Cardiac muscle cell (in vitro differentiated cells and primary cell): Measurements from ENCODE around the gene FAM221B. TPM values are rescaled to one million over a fixed set of nuclear protein-coding genes. Genes with fewer than 3 reads are reported as not detected.
A peak's percentile ranks its signal among the peaks of the same experiment; 100 is the strongest.

Experiments used
- DNase-seq, 2 donors: peaks; one replicate each; pipeline versions ENCODE4 v3.0.0 to v3.0.0-alpha.2; 2010 to 2017; ENCODE audit warnings: low read depth in 1 of 2, low spot score in 1 of 2
- H3K27ac ChIP-seq: fragments of 200-600 bp; sonication (generic); 2 replicates; pipeline ENCODE4 v1.5.1; 2016
- H3K27me3 ChIP-seq: fragments of 200-600 bp; sonication (generic); 2 replicates; pipeline ENCODE4 v1.6.0; 2016; ENCODE audit warnings: control low read depth
- H3K36me3 ChIP-seq: fragments of 200-600 bp; sonication (generic); 2 replicates; pipeline ENCODE4 v1.5.1; 2016; ENCODE audit warnings: control low read depth
- H3K4me1 ChIP-seq: fragments of 200-600 bp; sonication (generic); 2 replicates; pipeline ENCODE4 v1.8.1; 2017; ENCODE audit warnings: low read depth, mild to moderate bottlenecking, mixed run types
- H3K4me3 ChIP-seq: fragments of 200-600 bp; sonication (generic); 2 replicates; pipeline ENCODE4 v1.5.1; 2016; ENCODE audit warnings: mild to moderate bottlenecking
- H3K9me3 ChIP-seq: fragments of 200-600 bp; sonication (generic); 2 replicates; pipeline ENCODE4 v1.5.1; 2017; ENCODE audit warnings: low read depth, mild to moderate bottlenecking, control low read depth
- polyA plus RNA-seq: library from polyadenylated mRNA; unstranded; fragments of >200 nt; fragmentation: Nextera tagmentation; extraction: Ambion mirVana; gene quantifications from 2 replicates; pipeline ENCODE4 v1.2.1, GENCODE V29; 2016
- total RNA-seq: library from RNA; depleted of rRNA; stranded (reverse); fragments of >200 nt; gene quantifications from 2 replicates; pipeline ENCODE4 v1.2.3, GENCODE V29; 2016
- TF ChIP-seq, protein P1 (sequence below): IDR thresholded peaks from 2 replicates; pipeline ENCODE4 v1.5.1; 2012; ENCODE audit warnings: low read depth, mild to moderate bottlenecking, low read length

Gene FAM221B
- total and polyA plus RNA-seq, 2 experiments from 2014 or later: 0.66 TPM; not detected in 1

DNA sequence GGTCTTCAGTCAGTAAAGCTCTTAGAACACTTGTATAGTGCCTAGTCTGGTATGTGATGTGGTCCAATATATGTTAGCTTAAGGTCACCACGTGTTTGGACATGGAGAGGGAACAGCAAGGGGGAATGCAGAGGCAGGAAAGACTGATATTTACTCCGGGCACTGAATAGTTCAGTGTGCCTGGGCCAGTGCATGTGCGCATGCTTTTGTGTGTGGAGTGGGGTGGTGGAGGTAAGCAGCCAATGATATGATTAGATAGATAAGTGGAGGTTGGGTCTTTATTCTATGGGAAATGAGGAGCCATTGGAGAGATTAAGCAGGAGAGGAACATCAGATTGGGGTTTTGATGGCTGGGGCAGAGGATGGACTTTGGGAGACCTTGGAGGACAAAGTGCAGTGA lies 27.7 kb upstream of the FAM221B start:
- H3K4me1 ChIP-seq: no peaks in the 10 kb centered on the region
- TF ChIP-seq, protein P1, sequence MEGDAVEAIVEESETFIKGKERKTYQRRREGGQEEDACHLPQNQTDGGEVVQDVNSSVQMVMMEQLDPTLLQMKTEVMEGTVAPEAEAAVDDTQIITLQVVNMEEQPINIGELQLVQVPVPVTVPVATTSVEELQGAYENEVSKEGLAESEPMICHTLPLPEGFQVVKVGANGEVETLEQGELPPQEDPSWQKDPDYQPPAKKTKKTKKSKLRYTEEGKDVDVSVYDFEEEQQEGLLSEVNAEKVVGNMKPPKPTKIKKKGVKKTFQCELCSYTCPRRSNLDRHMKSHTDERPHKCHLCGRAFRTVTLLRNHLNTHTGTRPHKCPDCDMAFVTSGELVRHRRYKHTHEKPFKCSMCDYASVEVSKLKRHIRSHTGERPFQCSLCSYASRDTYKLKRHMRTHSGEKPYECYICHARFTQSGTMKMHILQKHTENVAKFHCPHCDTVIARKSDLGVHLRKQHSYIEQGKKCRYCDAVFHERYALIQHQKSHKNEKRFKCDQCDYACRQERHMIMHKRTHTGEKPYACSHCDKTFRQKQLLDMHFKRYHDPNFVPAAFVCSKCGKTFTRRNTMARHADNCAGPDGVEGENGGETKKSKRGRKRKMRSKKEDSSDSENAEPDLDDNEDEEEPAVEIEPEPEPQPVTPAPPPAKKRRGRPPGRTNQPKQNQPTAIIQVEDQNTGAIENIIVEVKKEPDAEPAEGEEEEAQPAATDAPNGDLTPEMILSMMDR: no peak

DNA sequence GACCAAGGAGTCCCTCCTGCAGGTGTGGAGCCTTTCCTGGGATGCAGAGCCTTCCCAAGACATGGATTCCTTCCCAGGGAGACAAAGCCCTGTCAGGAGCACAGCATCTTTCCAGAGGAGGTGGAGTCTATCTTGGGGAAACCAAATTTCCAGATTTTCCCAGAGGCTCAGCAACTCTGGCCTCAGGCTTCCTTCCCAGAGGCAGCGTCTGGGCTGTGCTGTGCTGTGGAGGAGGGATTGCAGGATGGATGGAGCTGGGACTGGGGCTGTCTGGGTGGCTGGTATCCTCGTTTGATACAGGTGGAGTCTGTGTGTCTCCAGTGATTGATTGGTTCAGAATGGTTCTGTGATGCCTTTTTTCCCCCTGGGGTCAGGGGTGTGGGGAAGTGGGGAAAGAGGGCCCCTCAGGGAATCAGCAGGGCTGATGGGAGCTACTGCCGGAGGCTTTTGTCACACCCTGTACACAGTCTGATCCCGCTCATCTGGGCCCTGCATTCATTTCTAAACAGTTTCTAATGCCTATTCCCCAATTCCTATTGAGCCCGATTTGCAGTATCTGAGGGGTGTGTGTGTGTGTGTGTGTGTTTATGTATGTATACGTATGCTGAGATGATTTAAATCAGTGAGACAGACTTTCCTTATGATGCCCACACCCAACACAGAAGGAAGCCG lies 25.7 kb upstream of the FAM221B start:
- TF ChIP-seq, protein P1: no peak
- no peaks in the 10 kb centered on the region for H3K9me3 ChIP-seq
- H3K27me3 ChIP-seq: no peaks in the 10 kb centered on the region
- H3K27ac ChIP-seq: no peak overlapping the region
- no peak for DNase-seq
- no peaks in the 10 kb centered on the region for H3K36me3 ChIP-seq
- no peaks in the 10 kb centered on the region for H3K4me1 ChIP-seq
- H3K4me3 ChIP-seq: no peak overlapping the region

More for the DNA sequence above, 27.7 kb upstream of the FAM221B start:
- H3K27ac ChIP-seq: no peak overlapping the region
- no peaks in the 10 kb centered on the region for H3K36me3 ChIP-seq
- no peaks in the 10 kb centered on the region for H3K27me3 ChIP-seq
- DNase-seq: no peak
- H3K9me3 ChIP-seq: no peaks in the 10 kb centered on the region
- H3K4me3 ChIP-seq: no peak overlapping the region

DNA sequence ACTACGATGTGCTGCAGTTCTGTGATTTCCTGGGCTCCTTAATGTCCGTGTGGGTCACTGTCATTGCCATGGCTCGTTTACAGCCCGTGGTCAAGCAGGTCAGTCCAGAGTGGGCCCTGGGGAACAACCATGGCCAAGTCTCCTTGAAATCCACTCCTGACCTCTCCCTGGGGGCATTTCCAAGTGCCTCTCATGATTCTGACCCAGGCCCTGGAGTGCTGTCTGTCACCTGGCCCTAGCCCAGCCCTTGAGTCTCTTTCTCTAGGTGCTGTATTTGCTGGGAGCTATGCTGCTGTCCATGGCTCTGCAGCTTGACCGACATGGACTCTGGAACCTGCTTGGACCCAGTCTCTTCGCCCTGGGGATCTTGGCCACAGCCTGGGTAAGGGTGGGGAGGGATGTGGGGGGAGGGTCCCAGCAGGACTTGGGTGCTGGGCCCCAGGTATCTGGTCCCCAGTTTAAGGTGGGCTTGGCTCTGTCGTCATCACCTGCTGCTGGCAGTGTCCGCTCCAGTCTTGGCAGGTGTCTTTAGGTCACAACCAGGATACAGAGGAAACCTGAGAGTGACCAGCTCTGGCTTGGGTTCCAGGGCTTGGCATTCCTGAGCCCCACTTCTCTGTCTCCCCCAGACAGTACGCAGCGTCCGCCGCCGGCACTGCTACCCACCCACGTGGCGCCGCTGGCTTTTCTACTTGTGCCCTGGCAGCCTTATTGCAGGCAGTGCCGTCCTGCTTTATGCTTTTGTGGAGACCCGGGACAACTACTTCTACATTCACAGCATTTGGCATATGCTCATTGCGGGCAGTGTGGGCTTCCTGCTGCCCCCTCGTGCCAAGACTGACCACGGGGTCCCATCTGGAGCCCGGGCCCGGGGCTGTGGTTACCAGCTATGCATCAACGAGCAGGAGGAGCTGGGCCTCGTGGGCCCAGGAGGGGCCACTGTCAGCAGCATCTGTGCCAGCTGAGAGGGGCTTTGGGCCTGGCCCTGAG lies 24.6 kb upstream of the FAM221B start:
- no peak overlapping the region for H3K4me3 ChIP-seq
- H3K9me3 ChIP-seq: no peaks in the 10 kb centered on the region
- no peak for DNase-seq
- H3K27ac ChIP-seq: no peak overlapping the region
- H3K4me1 ChIP-seq: peaks cover 3% of the 10 kb centered on the region
- no peaks in the 10 kb centered on the region for H3K36me3 ChIP-seq
- TF ChIP-seq, protein P1: no peak
- H3K27me3 ChIP-seq: no peaks in the 10 kb centered on the region

DNA sequence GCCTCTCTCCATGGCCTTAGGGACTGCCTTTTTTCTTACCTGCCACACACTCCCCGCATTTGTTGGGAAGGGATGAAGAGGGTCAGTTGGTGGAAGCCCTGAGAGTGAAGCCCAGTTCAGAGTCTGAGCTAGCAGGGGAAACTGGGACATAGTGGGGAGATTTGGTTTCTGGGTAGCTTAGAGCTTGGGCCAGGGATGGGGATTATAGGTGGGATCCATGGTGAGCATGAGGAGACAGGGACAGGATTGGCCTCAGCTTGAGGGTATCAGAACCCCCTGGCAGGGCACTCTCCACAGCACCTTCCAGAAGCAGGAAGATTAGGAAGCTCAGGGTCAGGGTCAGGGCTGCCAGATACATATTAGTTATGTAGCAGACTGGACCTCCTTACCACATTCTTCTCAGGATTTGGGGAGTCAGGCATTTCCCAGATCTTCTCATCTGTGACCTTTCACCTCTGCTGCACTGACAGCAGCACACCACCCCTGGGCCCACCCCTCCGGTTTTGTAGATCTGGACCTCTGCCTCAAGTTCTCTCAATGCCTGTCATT lies 23.8 kb upstream of the FAM221B start:
- DNase-seq: no peak
- Histone ChIP-seq H3K9me3 (no peaks in the 10 kb centered on the region), H3K4me3 (no peak overlapping the region), H3K36me3 (peaks cover 1% of the 10 kb centered on the region), H3K27me3 (no peaks in the 10 kb centered on the region), H3K4me1 (peaks cover 8% of the 10 kb centered on the region), H3K27ac (no peak overlapping the region)
- TF ChIP-seq, protein P1: no peak

DNA sequence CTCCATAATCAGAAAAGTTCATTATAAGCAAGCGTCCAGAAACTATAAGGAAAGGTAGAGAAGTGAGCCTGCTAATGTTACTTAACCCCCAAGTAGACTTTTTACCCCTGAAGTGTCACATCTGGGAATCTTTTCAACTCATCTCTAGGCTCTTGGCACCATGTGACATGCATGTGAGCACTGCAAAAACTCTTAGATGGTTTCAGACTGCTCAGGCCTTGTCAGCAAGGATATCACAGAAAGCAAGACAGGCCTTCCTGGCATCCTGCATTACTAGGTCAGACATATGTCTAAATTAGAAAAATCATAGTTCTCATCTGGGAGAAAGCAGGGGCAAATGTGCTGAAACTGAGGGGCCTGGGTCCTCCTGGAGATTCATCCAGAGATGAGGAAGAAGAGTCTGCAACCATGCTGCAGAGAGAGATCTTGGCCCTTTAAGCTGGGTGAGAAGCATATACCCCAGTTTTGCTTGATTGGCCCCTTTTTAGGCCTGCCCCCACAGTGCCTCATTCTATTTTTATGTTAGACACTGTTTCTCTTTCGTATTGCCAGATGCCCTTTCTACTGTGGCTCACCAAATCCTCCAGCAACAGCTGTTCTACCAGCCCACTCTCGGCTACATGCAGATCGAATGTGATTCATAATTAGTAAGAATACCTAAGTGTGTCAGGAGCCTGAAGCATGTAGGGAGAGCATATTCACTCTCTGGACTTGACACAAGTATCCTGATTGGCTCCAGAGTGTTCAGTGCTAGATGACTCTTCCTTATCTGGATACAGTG lies 19.4 kb upstream of the FAM221B start:
- Histone ChIP-seq H3K36me3 (peaks cover 5% of the 10 kb centered on the region), H3K4me3 (no peak overlapping the region), H3K27ac (no peak overlapping the region), H3K9me3 (no peaks in the 10 kb centered on the region), H3K27me3 (peaks cover 19% of the 10 kb centered on the region), H3K4me1 (peaks cover 8% of the 10 kb centered on the region)
- TF ChIP-seq, protein P1: no peak
- peak; percentile 32 to 51 for DNase-seq
